GM12878 (cell line): ENCODE results near the gene FAM3B. TPM values are rescaled to one million over a fixed set of nuclear protein-coding genes. Genes with fewer than 3 reads are reported as not detected.

Source experiments
- BCL3 ChIP-seq: IDR thresholded peaks from 2 replicates; pipeline ENCODE4 v1.6.1; 2011; ENCODE audit warnings: borderline replicate concordance, low read depth, mild to moderate bottlenecking, moderate library complexity, low read length; ENCODE audit not compliant: insufficient read depth, poor library complexity, severe bottlenecking
- BCLAF1 ChIP-seq: fragments of 450-650 bp; IDR thresholded peaks from 2 replicates; pipeline ENCODE4 v1.6.1; 2017; ENCODE audit warnings: antibody characterized with exemption, mild to moderate bottlenecking, moderate library complexity
- CREB1 ChIP-seq: IDR thresholded peaks from 2 replicates; pipeline ENCODE4 v1.6.1; 2012; ENCODE audit warnings: low read depth, mild to moderate bottlenecking, inconsistent platforms
- CREM ChIP-seq: IDR thresholded peaks from 2 replicates; pipeline ENCODE4 v1.6.1; 2014; ENCODE audit warnings: antibody characterized with exemption, low read depth
- EGR1 ChIP-seq, 2 experiments: IDR thresholded peaks; 1 replicate in 1 of 2; 2 replicates in 1 of 2; pipeline ENCODE4 v1.6.1; 2011 to 2012; ENCODE audit warnings: low read depth in 2 of 2, low read length in 2 of 2, borderline replicate concordance in 1 of 2, mild to moderate bottlenecking in 1 of 2, moderate library complexity in 1 of 2
- FOXM1 ChIP-seq: IDR thresholded peaks from 2 replicates; pipeline ENCODE4 v1.6.1; 2012; ENCODE audit warnings: low read depth, mild to moderate bottlenecking, inconsistent platforms, low read length, moderate library complexity
- RAD51 ChIP-seq: fragments of 450-650 bp; IDR thresholded peaks from 2 replicates; pipeline ENCODE4 v1.6.1; 2016; ENCODE audit warnings: moderate library complexity, mild to moderate bottlenecking, inconsistent platforms
- SMC3 ChIP-seq: IDR thresholded peaks from 2 replicates; pipeline ENCODE4 v1.6.1; 2011; ENCODE audit warnings: low read length, improper control_type of control experiment, borderline replicate concordance
- ZBTB40 ChIP-seq: fragments of 450-650 bp; IDR thresholded peaks from 2 replicates; pipeline ENCODE4 v1.6.1; 2016; ENCODE audit warnings: mild to moderate bottlenecking, moderate library complexity, borderline replicate concordance
- polyA plus RNA-seq, 11 experiments: library from polyadenylated mRNA; depleted of rRNA in 4 of 11; unstranded in 6 of 11; stranded (reverse) in 5 of 11; fragments of >200 nt; fragmentation: Nextera tagmentation in 4 of 11; fragmentation: Illumina TruSeq in 1 of 11; extraction: Ambion mirVana in 4 of 11; extraction: Trizol in 1 of 11; gene quantifications; 1 replicate in 1 of 11; 2 replicates in 10 of 11; pipeline versions ENCODE4 v1.2.1 to v1.2.3, GENCODE V29; 2011 to 2016; ENCODE audit warnings: inconsistent platforms in 2 of 11, missing spikeins in 2 of 11, low read depth in 1 of 11
- total RNA-seq, 4 experiments: library from RNA; depleted of rRNA in 3 of 4; stranded (reverse); fragments of >200 nt in 3 of 4; fragmentation: Illumina TruSeq in 1 of 4; extraction: Trizol in 1 of 4; gene quantifications; 2 replicates each; pipeline versions ENCODE4 v1.2.1 to v1.2.3, GENCODE V29; 2013 to 2021
- TF ChIP-seq, protein P1 (sequence below): fragments of 450-650 bp; IDR thresholded peaks from 2 replicates; pipeline ENCODE4 v1.6.1; 2017; ENCODE audit warnings: mild to moderate bottlenecking, moderate library complexity

FAM3B gene
- total and polyA plus RNA-seq, 10 of the 15 experiments (the other 5 are each of a cell fraction or from before 2014, with no cell fraction given): 0.12 TPM; not detected in 9

DNA sequence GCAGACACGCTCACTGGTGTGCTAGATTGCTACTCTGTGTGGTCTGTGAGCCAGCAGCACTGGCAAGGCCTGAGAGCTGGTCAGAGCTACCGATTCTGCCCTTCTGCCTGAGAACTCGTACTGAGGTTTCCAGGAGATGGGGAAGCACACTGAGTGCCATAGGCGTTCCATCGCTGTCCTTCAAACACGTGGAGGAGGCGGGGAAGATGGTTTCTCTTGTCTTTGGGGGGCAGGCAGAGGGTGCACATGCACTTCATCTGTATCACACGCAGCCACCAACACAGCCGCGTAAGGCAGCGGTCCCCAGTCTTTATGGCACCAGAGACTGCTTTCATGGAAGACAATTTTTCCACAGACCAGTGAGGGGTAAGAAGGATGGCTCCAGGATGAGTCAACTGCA lies 85.6 kb downstream of the FAM3B start (continued):
- TF ChIP-seq BCL3 (no peak), FOXM1 (no peak), CREB1 (no peak), EGR1 (IDR thresholded peaks at IDR 0.05; ENCODE audit: borderline replicate concordance in 1 of 2, low read depth in 2 of 2, low read length in 2 of 2) (no peak), CREM (no peak), SMC3 (no peak), BCLAF1 (no peak), ZBTB40 (no peak), RAD51 (no peak)
- TF ChIP-seq, protein P1, sequence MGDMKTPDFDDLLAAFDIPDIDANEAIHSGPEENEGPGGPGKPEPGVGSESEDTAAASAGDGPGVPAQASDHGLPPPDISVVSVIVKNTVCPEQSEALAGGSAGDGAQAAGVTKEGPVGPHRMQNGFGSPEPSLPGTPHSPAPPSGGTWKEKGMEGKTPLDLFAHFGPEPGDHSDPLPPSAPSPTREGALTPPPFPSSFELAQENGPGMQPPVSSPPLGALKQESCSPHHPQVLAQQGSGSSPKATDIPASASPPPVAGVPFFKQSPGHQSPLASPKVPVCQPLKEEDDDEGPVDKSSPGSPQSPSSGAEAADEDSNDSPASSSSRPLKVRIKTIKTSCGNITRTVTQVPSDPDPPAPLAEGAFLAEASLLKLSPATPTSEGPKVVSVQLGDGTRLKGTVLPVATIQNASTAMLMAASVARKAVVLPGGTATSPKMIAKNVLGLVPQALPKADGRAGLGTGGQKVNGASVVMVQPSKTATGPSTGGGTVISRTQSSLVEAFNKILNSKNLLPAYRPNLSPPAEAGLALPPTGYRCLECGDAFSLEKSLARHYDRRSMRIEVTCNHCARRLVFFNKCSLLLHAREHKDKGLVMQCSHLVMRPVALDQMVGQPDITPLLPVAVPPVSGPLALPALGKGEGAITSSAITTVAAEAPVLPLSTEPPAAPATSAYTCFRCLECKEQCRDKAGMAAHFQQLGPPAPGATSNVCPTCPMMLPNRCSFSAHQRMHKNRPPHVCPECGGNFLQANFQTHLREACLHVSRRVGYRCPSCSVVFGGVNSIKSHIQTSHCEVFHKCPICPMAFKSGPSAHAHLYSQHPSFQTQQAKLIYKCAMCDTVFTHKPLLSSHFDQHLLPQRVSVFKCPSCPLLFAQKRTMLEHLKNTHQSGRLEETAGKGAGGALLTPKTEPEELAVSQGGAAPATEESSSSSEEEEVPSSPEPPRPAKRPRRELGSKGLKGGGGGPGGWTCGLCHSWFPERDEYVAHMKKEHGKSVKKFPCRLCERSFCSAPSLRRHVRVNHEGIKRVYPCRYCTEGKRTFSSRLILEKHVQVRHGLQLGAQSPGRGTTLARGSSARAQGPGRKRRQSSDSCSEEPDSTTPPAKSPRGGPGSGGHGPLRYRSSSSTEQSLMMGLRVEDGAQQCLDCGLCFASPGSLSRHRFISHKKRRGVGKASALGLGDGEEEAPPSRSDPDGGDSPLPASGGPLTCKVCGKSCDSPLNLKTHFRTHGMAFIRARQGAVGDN: no peak
